Liver (tissue), 9 donors: Measurements from ENCODE around the gene CLC. TPM values are rescaled to one million over a fixed set of nuclear protein-coding genes. Genes with fewer than 3 reads are reported as not detected.

Experiments
- DNase-seq: peaks from one replicate; pipeline ENCODE4 v3.0.0-alpha.2; 2017; ENCODE audit warnings: low spot score
- H3K27ac ChIP-seq, 2 donors: one replicate each; pipeline ENCODE4 v1.7.0; 2013; ENCODE audit warnings: inconsistent platforms in 2 of 2, low read length in 2 of 2, control low read depth in 1 of 2, low read depth in 1 of 2, mild to moderate bottlenecking in 1 of 2
- H3K27me3 ChIP-seq, 4 donors: one replicate each; pipeline versions ENCODE4 v1.6.1 to v1.7.0; 2013; ENCODE audit warnings: low read length in 3 of 4, inconsistent platforms in 1 of 4, mild to moderate bottlenecking in 1 of 4, moderate library complexity in 1 of 4; ENCODE audit not compliant: control insufficient read depth in 4 of 4, insufficient read depth in 4 of 4
- H3K36me3 ChIP-seq, 4 donors: one replicate each; pipeline versions ENCODE4 v1.6.1 to v1.7.0; 2013; ENCODE audit warnings: low read length in 3 of 4, mild to moderate bottlenecking in 3 of 4, low read depth in 1 of 4, moderate library complexity in 1 of 4; ENCODE audit not compliant: control insufficient read depth in 4 of 4, insufficient read depth in 3 of 4
- H3K4me1 ChIP-seq, 4 donors: one replicate each; pipeline versions ENCODE4 v1.6.1 to v1.7.0; 2013; ENCODE audit warnings: low read length in 3 of 4, mild to moderate bottlenecking in 3 of 4, moderate library complexity in 1 of 4; ENCODE audit not compliant: control insufficient read depth in 4 of 4, insufficient read depth in 4 of 4
- H3K4me3 ChIP-seq, 3 donors: one replicate each; pipeline versions ENCODE4 v1.6.1 to v1.7.0; 2013; ENCODE audit warnings: low read length in 3 of 3, control low read depth in 1 of 3, low read depth in 1 of 3, mild to moderate bottlenecking in 1 of 3
- H3K9ac ChIP-seq, 2 donors: one replicate each; pipeline ENCODE4 v1.7.0; 2013; ENCODE audit warnings: low read length in 2 of 2, mild to moderate bottlenecking in 2 of 2, moderate library complexity in 2 of 2, control low read depth in 1 of 2, low read depth in 1 of 2
- H3K9me3 ChIP-seq, 4 donors: one replicate each; pipeline versions ENCODE4 v1.6.1 to v1.7.0; 2013; ENCODE audit warnings: low read length in 3 of 4; ENCODE audit not compliant: control insufficient read depth in 4 of 4
- ATF3 ChIP-seq: IDR thresholded peaks from 2 replicates; pipeline ENCODE4 v1.6.1; 2016; ENCODE audit warnings: antibody characterized with exemption
- CTCF ChIP-seq: fragments of 150-350 bp; IDR thresholded peaks from 2 replicates; pipeline ENCODE4 v1.5.1; 2017; ENCODE audit warnings: improper control_type of control experiment, low read depth, low read length; ENCODE audit not compliant: missing input control
- EGR1 ChIP-seq, 2 donors: IDR thresholded peaks; 2 replicates each; pipeline ENCODE4 v1.6.1; 2016 to 2018; ENCODE audit warnings: antibody characterized with exemption in 2 of 2, low read depth in 2 of 2
- FOXA1 ChIP-seq: IDR thresholded peaks from 2 replicates; pipeline ENCODE4 v1.6.1; 2016; ENCODE audit warnings: antibody characterized with exemption
- FOXA2 ChIP-seq: IDR thresholded peaks from 2 replicates; pipeline ENCODE4 v1.6.1; 2016; ENCODE audit warnings: antibody characterized with exemption
- GABPA ChIP-seq, 2 donors: IDR thresholded peaks in 1 of 2; conservative IDR thresholded peaks in 1 of 2; 2 replicates each; pipeline ENCODE4 v1.6.1; 2016; ENCODE audit warnings: antibody characterized with exemption in 2 of 2, mild to moderate bottlenecking in 1 of 2, moderate library complexity in 1 of 2
- HNF4A ChIP-seq, 2 donors: conservative IDR thresholded peaks; 2 replicates each; pipeline ENCODE4 v1.6.1; 2016; ENCODE audit warnings: antibody characterized with exemption in 2 of 2, mild to moderate bottlenecking in 2 of 2
- HNF4G ChIP-seq: IDR thresholded peaks from 2 replicates; pipeline ENCODE4 v1.6.1; 2016; ENCODE audit warnings: antibody characterized with exemption
- JUND ChIP-seq, 2 donors: IDR thresholded peaks; 2 replicates each; pipeline ENCODE4 v1.6.1; 2016; ENCODE audit warnings: antibody characterized with exemption in 2 of 2
- MAX ChIP-seq: IDR thresholded peaks from 2 replicates; pipeline ENCODE4 v1.6.1; 2016; ENCODE audit warnings: antibody characterized with exemption
- NR2F2 ChIP-seq: IDR thresholded peaks from 2 replicates; pipeline ENCODE4 v1.6.1; 2016; ENCODE audit warnings: antibody characterized with exemption
- RAD21 ChIP-seq, 2 donors: IDR thresholded peaks; 2 replicates each; pipeline ENCODE4 v1.6.1; 2016; ENCODE audit warnings: antibody characterized with exemption in 2 of 2, mild to moderate bottlenecking in 2 of 2
- REST ChIP-seq: IDR thresholded peaks from 2 replicates; pipeline ENCODE4 v1.6.1; 2016; ENCODE audit warnings: antibody characterized with exemption, mild to moderate bottlenecking
- RXRA ChIP-seq, 2 donors: IDR thresholded peaks; 2 replicates each; pipeline ENCODE4 v1.6.1; 2017 to 2018; ENCODE audit warnings: antibody characterized with exemption in 2 of 2, mild to moderate bottlenecking in 1 of 2
- SP1 ChIP-seq: IDR thresholded peaks from 2 replicates; pipeline ENCODE4 v1.6.1; 2018; ENCODE audit warnings: antibody characterized with exemption, mild to moderate bottlenecking
- ZBTB33 ChIP-seq: IDR thresholded peaks from 2 replicates; pipeline ENCODE4 v1.6.1; 2016; ENCODE audit warnings: antibody characterized with exemption
- WGBS: extraction: QIAGEN DNeasy Blood & Tissue Kit; methylation state at CpG from one replicate; pipeline ENCODE4 v1.1.7; 2013; 5-methylcytosine and 5-hydroxymethylcytosine counted together
- polyA plus RNA-seq, 2 donors: library from polyadenylated mRNA; stranded (reverse) in 1 of 2; unstranded in 1 of 2; fragments of 200-250 nt in 1 of 2; fragments of >200 nt in 1 of 2; fragmentation: Nextera tagmentation in 1 of 2; extraction: Ambion mirVana in 1 of 2; gene quantifications; one replicate each; pipeline versions ENCODE4 v1.2.1 to v1.2.3, GENCODE V29; 2013 to 2015
- total RNA-seq, 2 donors: library from RNA; depleted of rRNA; stranded (reverse); fragments of >200 nt; gene quantifications; one replicate each; pipeline ENCODE4 v1.2.3, GENCODE V29; 2014
- donor health status: healthy.
- donor health status: healthy.
- donor health status: healthy.
- donor health status: healthy.
- donor health status: healthy.

The CLC gene
- total and polyA plus RNA-seq, 4 donors: 0.60 to 13.6 TPM; not detected in 2

GRCh38 chr19:39752795-39753194, 15.0 kb upstream of the CLC start:
- no peak for DNase-seq
- Histone ChIP-seq H3K27me3 (peaks cover 0 to 2% (median under 1%) of the 10 kb centered on the region in 4 donors), H3K4me1 (no peaks in the 10 kb centered on the region), H3K9me3 (no peaks in the 10 kb centered on the region), H3K27ac (no peak overlapping the region), H3K4me3 (no peak overlapping the region), H3K36me3 (no peaks in the 10 kb centered on the region), H3K9ac (no peak overlapping the region)
- TF ChIP-seq ZBTB33 (no peak), SP1 (no peak), EGR1 (IDR thresholded peaks at IDR 0.05; ENCODE audit: low read depth in 2 of 2) (no peak), CTCF (no peak)

GRCh38 chr19:39752390-39752789, 14.6 kb upstream of the CLC start:
- peaks cover 0 to 2% (median under 1%) of the 10 kb centered on the region in 4 donors for H3K27me3 ChIP-seq
- no peaks in the 10 kb centered on the region for H3K9me3 ChIP-seq
- H3K4me1 ChIP-seq: no peaks in the 10 kb centered on the region
- H3K4me3 ChIP-seq: no peak overlapping the region
- H3K9ac ChIP-seq: no peak overlapping the region
- no peak overlapping the region for H3K27ac ChIP-seq
- no peak for TF ChIP-seq RAD21 (IDR thresholded peaks at IDR 0.05)
- TF ChIP-seq JUND (IDR thresholded peaks at IDR 0.05): no peak
- H3K36me3 ChIP-seq: no peaks in the 10 kb centered on the region
- DNase-seq: no peak

GRCh38 chr19:39749981-39750380, 12.2 kb upstream of the CLC start:
- no peak for DNase-seq

More at GRCh38 chr19:39749981-39750380, 12.2 kb upstream of the CLC start:
- Histone ChIP-seq H3K27ac (no peak overlapping the region), H3K36me3 (no peaks in the 10 kb centered on the region), H3K27me3 (peaks cover 0 to 2% (median 0%) of the 10 kb centered on the region in 4 donors), H3K4me3 (no peak overlapping the region), H3K9me3 (no peaks in the 10 kb centered on the region), H3K4me1 (no peaks in the 10 kb centered on the region), H3K9ac (no peak overlapping the region)
- WGBS: 77% methylated on average over 5 of the region's 5 CpGs
- TF ChIP-seq ZBTB33 (no peak), RXRA (IDR thresholded peaks at IDR 0.05) (no peak), RAD21 (IDR thresholded peaks at IDR 0.05) (no peak), FOXA2 (no peak), CTCF (no peak), HNF4A (conservative IDR thresholded peaks at IDR 0.05) (no peak), NR2F2 (no peak), HNF4G (no peak), ATF3 (no peak), JUND (IDR thresholded peaks at IDR 0.05) (no peak), REST (no peak), FOXA1 (no peak), GABPA (IDR thresholded peaks at IDR 0.05 in 1 of 2, conservative IDR thresholded peaks at IDR 0.05 in 1 of 2) (no peak), MAX (no peak)
